GM18861 (cell line): ENCODE results near the gene TRAP1.

Experiments used
- ATAC-seq: cut with Tn5 transposase; IDR thresholded peaks from one replicate; pipeline ENCODE4 v1.9.1; 2021; ENCODE audit not compliant: unreplicated experiment

TRAP1 gene

GRCh38 chr16:3652373-3653195 lies 64.7 kb downstream of the TRAP1 start:
- ATAC-seq = no peak

DNA sequence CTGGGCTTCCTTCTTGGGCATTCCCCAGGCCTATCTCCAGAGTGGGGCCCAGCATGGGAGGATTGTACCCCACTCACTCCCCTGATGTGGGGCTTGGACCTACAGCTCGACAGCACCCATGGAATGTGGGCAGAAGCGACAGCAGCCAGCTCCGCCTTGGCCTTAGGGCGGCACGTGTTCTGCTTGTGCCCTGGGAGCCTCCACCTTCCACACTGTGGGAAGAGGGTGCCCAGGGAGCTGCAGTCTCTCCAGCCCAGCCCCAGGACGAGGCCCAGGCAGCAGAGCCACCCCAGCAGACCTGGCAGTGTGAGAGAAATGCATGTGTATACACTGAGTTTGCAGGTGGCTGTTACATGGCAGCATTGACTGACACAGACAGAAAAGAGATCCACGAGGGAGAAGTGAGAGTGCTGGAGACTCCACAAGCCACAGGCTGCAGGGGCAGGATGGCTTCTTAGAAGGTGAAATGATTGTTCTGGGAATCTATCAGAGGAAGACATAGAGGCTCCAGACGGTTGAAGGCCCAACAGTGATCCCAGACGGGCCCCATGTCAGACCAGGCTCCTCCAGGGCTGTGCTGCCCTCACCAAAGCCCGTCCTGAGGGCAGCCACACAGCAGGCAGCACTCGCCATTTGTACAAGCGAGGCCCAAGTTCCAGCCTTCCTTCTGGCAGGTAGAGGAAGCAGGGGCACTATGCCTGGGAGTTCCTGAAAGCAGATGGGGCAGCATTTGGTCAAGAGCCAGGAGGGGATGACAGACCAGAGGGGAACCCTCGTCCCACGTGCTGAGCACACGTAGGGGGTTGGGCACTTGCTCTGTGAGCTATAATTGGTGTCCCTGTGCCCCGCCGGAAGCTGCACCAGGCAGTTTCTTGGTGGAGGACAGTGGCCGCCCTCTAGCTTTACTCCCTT lies 65.6 kb downstream of the TRAP1 start:
- ATAC-seq = no peak

- ATAC-seq = no peak
These were observed 66.6 kb downstream of the TRAP1 start for GRCh38 chr16:3650631-3651265.

DNA sequence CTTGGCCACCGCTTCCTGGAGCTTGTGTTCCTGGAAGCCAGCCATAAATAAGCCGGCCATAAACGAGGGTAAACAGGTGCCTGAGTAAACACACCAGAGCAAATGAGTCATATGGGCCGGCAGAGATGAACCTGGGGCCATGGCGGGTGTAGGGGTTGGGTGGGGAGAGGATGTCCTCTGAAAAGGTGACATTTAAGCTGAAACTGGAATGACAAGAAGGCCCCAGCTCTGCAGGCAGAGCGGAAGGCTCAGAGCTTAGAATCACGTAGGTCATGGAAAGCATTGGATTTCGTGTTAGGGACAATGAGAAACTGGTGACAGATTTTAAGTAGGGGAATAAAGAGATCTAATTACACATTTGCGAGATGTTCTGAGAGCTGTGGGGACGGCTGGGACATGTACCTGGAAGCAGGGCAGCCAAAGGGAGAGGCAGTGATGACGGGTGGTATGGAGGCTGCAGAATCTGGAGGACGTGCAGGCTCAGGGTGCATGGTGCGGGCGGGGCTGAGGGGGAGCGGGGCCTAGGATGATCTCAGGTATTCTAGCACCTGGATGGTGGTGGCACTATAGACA lies 70.9 kb downstream of the TRAP1 start:
- no peak for ATAC-seq

DNA sequence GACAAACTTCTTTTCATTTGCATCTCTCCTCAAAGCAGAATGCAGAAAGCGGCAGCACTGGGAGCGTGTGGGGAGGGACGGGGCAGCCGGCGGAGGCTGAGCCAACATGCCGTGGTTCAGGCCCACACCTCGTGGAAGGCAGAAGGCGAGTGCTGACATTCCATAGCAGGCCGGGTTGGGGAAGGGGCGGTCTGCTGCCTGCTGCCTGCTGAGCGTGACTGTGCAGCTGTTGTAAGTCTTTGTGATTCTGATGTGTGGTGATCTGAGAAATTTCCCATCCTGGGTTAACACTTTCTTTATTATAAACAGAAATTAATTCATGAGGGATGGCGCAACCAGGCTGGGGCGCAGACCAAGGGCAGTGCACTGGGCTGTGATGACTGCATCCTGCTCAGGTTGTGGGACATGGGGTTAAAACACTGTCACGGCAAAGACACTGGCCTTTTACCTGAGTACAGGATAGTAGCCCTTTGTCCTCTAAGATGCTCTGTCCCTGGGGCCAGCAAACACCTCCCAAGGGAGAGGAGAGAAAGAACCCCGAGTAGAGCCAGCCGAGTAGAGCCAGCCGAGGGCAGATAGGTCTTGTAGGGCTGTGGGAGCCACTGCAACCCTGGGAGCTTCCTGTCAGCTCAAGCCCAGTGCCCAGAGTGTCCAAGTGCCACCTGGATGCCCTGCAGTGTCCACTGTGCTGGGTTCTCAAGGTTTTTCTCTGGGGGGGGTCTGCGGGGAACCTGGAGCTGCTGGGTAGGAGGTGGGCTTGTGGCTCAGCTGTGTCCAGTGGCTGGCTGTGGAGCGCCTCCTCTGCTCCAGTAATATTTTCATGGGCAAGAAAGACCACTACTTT lies 71.6 kb downstream of the TRAP1 start:
- no peak for ATAC-seq

GRCh38 chr16:3645108-3645503 lies 72.2 kb downstream of the TRAP1 start:
- ATAC-seq = no peak

DNA sequence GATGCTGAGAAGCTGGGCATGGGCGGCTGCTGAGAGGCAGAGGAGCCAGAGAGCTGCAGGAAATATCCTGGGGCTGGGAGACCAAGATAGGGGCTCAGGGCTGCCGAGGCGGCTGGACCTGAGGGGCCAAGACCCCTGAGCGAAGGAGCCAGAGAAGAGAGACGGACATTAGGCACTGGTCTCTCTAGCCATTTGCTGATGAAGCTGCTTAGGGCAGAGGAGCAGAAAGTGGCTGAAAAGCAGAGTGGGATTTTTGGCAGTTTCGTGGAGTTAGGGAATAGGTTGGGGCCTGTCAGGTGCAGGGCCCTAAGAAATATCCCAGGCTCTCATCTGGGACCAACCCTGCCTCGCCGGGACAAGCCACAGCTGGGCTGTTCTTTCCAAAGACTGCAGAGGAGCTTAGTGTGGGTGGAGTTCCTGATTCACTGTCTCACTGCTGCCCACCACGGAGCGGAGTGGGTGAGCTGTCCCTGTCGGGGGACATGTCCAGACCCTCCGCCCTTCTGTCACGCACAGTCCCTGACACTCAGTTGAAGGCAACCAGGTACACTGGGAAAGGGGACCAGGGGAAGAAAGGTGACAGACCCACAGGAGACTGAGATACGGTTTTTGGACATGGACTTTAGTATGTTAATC lies 74.1 kb downstream of the TRAP1 start:
- ATAC-seq = no peak

DNA sequence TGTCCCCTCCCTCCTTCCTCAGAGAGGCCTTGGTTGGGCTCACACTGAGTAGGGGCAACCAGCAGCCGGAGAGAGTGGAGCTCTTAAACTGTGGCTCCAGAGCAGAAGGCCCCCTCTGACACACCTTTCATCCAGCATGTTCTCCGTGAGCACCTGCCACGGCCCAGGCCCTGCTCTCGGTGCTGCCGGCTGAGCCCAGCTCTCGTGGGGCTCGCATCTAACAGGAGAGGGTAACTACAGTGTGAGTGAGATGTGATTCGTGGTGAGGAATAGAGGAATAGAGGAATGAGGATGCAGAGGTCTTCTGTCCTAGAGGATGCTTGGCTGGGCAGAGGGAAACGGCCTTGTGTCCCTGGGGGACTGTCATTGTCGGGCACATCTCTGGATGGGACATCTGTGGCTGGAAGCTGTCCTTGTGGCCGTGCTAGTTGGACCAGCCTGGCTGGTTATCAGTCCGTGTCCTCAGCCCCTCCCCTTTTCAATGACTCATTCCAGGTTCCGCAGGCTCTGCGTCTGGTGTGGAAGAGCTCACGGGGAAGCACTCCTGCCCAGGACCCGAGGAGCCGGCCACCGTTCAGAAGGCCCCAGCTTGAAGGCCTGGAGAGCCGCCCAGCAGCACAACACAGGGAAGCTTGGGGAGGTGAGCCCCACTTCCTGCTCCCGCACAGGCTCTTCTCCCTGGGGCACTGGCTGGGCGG lies 74.8 kb downstream of the TRAP1 start:
- no peak for ATAC-seq

GRCh38 chr16:3641801-3642396 lies 75.4 kb downstream of the TRAP1 start:
- no peak for ATAC-seq

DNA sequence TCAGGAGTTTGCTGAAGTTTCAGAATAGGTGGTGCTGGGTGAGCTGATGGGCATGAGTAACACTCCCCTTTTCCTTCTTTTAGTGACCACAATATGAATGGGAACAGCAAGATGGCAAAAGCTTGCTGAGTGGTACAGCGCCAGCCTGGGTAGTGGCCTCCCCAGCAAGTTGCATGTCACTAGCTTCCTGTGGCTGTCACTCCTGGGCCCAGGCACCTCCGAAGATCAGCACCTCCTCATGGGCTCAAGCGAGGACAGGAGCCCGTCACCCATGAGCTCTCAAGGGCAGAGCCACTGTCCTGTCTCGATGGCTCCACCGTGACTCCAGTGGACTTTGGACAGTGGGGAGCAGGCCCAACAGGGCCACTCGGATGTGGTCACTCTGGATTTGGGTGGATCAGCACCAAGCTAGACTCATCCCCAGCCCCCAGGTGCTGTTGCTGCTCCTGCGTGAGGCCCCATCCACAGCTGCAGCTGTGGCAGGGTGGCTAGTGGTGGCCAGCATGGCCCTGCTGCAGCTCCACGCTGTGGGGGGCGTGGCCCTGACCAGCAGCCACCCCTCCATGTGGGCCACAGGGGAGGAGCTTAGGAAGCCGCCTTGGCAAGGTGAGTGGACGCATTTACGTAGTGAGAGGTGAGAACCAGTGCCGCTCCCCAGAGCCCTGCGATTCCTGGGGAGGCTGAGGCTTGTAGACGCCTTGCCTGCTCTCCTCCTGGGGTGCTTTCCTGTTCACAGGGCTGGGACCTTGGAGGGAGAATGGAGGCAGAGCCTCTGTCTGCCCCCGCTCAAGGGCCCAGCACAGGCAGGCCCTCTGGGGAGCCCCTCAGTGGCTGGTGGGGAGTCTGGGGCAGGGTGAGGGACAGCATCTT lies 76.5 kb downstream of the TRAP1 start:
- ATAC-seq = no peak

DNA sequence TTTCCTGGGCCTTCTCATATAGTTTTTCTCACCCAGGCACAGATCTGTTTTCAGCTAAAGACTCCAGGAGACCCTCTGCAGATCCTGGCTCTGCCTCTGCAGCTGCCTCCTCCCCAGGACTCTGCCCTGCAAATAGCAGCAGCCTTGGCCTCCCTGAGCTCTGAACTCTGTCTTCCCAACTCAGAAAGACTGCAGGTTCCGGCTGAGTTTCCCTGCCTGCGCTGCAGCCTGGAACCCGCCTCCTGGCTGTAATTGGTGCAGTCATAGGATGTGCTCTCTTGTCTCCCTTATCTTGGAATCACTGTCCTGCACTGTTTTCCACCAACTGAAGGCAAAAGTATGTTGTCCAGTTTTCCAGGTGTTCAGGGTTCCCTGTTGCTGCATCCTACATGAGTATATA lies 77.1 kb downstream of the TRAP1 start:
- no peak for ATAC-seq

DNA sequence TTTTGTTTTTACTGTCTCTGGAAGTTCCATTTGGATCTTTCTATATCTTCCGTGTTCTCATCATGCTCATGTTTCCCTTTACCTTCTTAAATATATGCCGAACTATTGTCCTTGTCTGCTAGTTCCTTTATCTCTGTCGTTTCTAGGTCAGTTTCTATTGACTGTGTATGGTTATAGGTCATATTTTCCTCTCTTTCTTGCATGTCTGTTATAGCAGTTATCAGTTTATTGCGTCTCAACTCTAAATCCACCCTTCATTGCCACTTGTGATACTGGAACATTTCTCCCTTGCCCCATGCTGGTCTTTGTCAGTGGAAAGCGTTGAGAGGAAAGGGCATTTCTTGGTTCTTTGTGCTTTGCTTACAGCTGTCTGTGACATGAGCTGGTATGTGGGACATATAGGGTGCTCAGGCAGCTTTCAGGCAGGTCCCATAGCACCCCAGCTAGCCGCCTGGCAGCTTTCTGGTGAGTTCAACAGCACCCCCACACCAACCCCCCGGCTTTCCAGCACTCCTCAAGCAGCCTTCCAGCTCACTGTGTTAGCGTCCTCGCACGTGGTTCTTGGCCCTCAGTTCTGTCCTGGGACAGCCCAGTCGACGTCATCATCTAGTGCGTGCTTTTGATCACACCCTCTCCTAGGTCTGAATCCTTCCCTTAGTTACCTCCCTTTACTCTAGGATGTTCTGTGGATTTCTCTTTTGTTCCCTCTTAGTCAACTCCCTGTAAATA lies 78.2 kb downstream of the TRAP1 start:
- ATAC-seq = no peak

DNA sequence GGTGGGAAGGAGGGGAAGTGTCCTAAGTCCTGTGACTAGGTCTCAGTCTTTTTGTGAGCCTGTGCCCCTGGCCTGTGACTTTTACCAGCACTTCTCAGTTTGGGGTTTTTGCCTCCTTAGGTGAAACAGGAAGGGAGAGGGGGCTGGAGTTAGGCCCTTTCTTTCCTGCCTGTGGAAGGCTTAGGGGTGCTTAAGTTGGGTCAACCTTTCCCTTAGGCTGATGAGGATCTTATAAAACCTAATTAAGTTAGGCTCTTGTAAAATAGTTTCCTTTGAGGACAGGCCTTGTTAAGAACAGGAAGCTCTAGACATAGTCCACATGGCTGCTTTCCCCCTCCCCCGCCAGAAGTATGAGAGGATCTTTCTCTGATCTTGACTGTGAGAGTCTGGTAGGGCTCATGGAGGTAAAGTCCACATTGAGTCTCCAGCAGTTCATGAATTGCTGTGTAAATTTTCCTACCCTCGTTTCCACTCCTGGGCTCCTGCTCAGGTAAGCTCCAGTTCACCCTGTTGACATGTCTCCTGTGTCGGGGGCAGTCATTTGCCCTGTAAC lies 79.9 kb downstream of the TRAP1 start:
- ATAC-seq = no peak

- peak; percentile 56 for ATAC-seq
These were observed 91.2 kb downstream of the TRAP1 start for GRCh38 chr16:3625911-3626732.

DNA sequence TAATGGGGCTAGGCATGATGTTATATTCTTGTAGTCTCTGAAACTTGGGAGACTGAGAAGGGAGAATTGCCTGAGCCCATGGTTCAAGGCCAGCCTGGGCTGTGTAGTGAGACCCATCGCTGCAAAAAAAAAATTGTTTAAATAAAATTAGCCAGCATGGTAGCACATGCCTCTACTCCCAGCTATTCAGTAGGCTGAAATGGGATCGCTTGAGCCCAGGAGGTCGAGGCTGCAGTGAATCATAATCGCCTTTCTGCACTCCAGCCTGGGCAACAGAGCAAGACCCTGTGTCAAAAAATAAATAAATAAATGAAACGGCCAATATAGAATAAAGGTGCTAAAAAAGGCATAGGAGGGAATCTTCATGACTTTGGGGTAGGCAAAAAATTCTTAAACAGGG lies 92.0 kb downstream of the TRAP1 start:
- no peak for ATAC-seq

- no peak for ATAC-seq
These were observed 93.7 kb downstream of the TRAP1 start for GRCh38 chr16:3623642-3624041.
